HepG2 (cell line): ENCODE data around the gene TLCD1. TPM values are rescaled to one million over a fixed set of nuclear protein-coding genes. Genes with fewer than 3 reads are reported as not detected.

Experiments used
- ARID4A ChIP-seq: sonication (generic); formaldehyde crosslinking; IDR thresholded peaks from 2 replicates; pipeline ENCODE4 v1.5.0; 2020; ENCODE audit warnings: mild to moderate bottlenecking, missing genetic modification reagents, borderline replicate concordance
- CBFB ChIP-seq: sonication (generic); formaldehyde crosslinking; IDR thresholded peaks from 2 replicates; pipeline ENCODE4 v1.4.0; 2020; ENCODE audit warnings: missing genetic modification reagents
- FOXM1 ChIP-seq: sonication (generic); formaldehyde crosslinking; IDR thresholded peaks from 2 replicates; pipeline ENCODE4 v1.5.0; 2020; ENCODE audit warnings: missing genetic modification reagents
- HDAC2 ChIP-seq: sonication (generic); formaldehyde crosslinking; IDR thresholded peaks from 2 replicates; pipeline ENCODE4 v1.4.0; 2020; ENCODE audit warnings: missing genetic modification reagents
- HOXA9 ChIP-seq: sonication (generic); formaldehyde crosslinking; IDR thresholded peaks from 2 replicates; pipeline ENCODE4 v1.8.1; 2022; ENCODE audit warnings: missing genetic modification reagents, mild to moderate bottlenecking, moderate library complexity, borderline replicate concordance
- MBD4 ChIP-seq: IDR thresholded peaks from 2 replicates; pipeline ENCODE4 v1.6.1; 2012; ENCODE audit warnings: low read length, inconsistent platforms, borderline replicate concordance
- MBNL3 ChIP-seq: fragments of 250-450 bp; sonication (Bioruptor Pico); conservative IDR thresholded peaks from 2 replicates; pipeline ENCODE4 v1.8.0; 2022; ENCODE audit warnings: mild to moderate bottlenecking, inconsistent platforms
- MTF1 ChIP-seq: sonication (generic); formaldehyde crosslinking; IDR thresholded peaks from 2 replicates; pipeline ENCODE4 v1.5.0; 2020; ENCODE audit warnings: missing genetic modification reagents
- RAD51 ChIP-seq: fragments of 450-650 bp; IDR thresholded peaks from 2 replicates; pipeline ENCODE4 v1.6.1; 2016; ENCODE audit warnings: borderline replicate concordance
- RORA ChIP-seq: sonication (generic); formaldehyde crosslinking; IDR thresholded peaks from 2 replicates; pipeline ENCODE4 v1.5.0; 2020; ENCODE audit warnings: mild to moderate bottlenecking, missing genetic modification reagents, moderate library complexity
- SRY ChIP-seq: sonication (generic); formaldehyde crosslinking; IDR thresholded peaks from 2 replicates; pipeline ENCODE4 v1.8.0; 2022; ENCODE audit warnings: mild to moderate bottlenecking, missing genetic modification reagents
- ZNF12 ChIP-seq: sonication (generic); formaldehyde crosslinking; IDR thresholded peaks from 2 replicates; pipeline ENCODE4 v1.5.0; 2020; ENCODE audit warnings: missing genetic modification reagents
- ZNF232 ChIP-seq: sonication (generic); formaldehyde crosslinking; IDR thresholded peaks from 2 replicates; pipeline ENCODE4 v1.4.0; 2020; ENCODE audit warnings: missing genetic modification reagents, borderline replicate concordance
- ZNF34 ChIP-seq: sonication (generic); formaldehyde crosslinking; IDR thresholded peaks from 2 replicates; pipeline ENCODE4 v1.4.0; 2020; ENCODE audit warnings: mild to moderate bottlenecking, missing genetic modification reagents, borderline replicate concordance
- ZNF589 ChIP-seq: sonication (generic); formaldehyde crosslinking; conservative IDR thresholded peaks from 2 replicates; pipeline ENCODE4 v1.8.0; 2022; ENCODE audit warnings: mild to moderate bottlenecking, moderate library complexity, missing genetic modification reagents
- ZNF607 ChIP-seq: sonication (generic); formaldehyde crosslinking; IDR thresholded peaks from 2 replicates; pipeline ENCODE4 v1.5.1; 2020; ENCODE audit warnings: missing genetic modification reagents, mild to moderate bottlenecking, borderline replicate concordance
- ZNF687 ChIP-seq: sonication (generic); formaldehyde crosslinking; IDR thresholded peaks from 2 replicates; pipeline ENCODE4 v1.5.1; 2020; ENCODE audit warnings: mild to moderate bottlenecking, missing genetic modification reagents, moderate library complexity
- ZNF720 ChIP-seq: sonication (generic); formaldehyde crosslinking; IDR thresholded peaks from 2 replicates; pipeline ENCODE4 v1.4.0; 2020; ENCODE audit warnings: missing genetic modification reagents
- ZNF772 ChIP-seq: sonication (generic); formaldehyde crosslinking; IDR thresholded peaks from 2 replicates; pipeline ENCODE4 v1.5.0; 2020; ENCODE audit warnings: mild to moderate bottlenecking, missing genetic modification reagents
- ZNF850 ChIP-seq: sonication (generic); formaldehyde crosslinking; conservative IDR thresholded peaks from 2 replicates; pipeline ENCODE4 v1.9.0; 2021; ENCODE audit warnings: mild to moderate bottlenecking, missing genetic modification reagents
- polyA plus RNA-seq, 8 experiments: library from polyadenylated mRNA; depleted of rRNA in 3 of 8; stranded (reverse) in 7 of 8; unstranded in 1 of 8; fragments of >200 nt; fragmentation: Illumina TruSeq in 4 of 8; extraction: Trizol in 4 of 8; gene quantifications; 2 replicates each; pipeline versions ENCODE4 v1.2.1 to v1.2.3, GENCODE V29; 2011 to 2016; ENCODE audit warnings: low read depth in 4 of 8, missing spikeins in 1 of 8, mixed read lengths in 1 of 8; ENCODE audit not compliant: insufficient read depth in 1 of 8
- total RNA-seq, 5 experiments: library from RNA; depleted of rRNA; stranded (reverse); fragments of >200 nt; fragmentation: Illumina TruSeq; extraction: Trizol; gene quantifications; 2 replicates each; pipeline ENCODE4 v1.2.3, GENCODE V29; 2016; ENCODE audit warnings: low read depth in 1 of 5
- TF ChIP-seq, protein P1 (sequence below): sonication (generic); formaldehyde crosslinking; IDR thresholded peaks from 2 replicates; pipeline ENCODE4 v1.8.0; 2022; ENCODE audit warnings: mild to moderate bottlenecking, missing genetic modification reagents, borderline replicate concordance

The TLCD1 gene
- total and polyA plus RNA-seq, 2 of the 13 experiments (the other 11 are each of a cell fraction or from before 2014, with no cell fraction given), result 14.9 to 19.6 TPM

GRCh38 chr17:28750178-28751047 is 24.4 kb upstream of the TLCD1 start (continued):
- TF ChIP-seq ZNF687 (CRISPR knock-in tag) (peak; percentile 68), RAD51 (no peak), MTF1 (no peak), ZNF772 (CRISPR knock-in tag) (no peak), SRY (CRISPR knock-in tag) (no peak), FOXM1 (CRISPR knock-in tag) (no peak), ZNF720 (no peak), ZNF589 (CRISPR knock-in tag) (no peak), HOXA9 (CRISPR knock-in tag) (no peak), CBFB (CRISPR knock-in tag) (no peak), MBD4 (peak; percentile 42; the same call in 1 of the 2 replicates), RORA (CRISPR knock-in tag) (no peak), ZNF34 (CRISPR knock-in tag) (no peak), ZNF12 (CRISPR knock-in tag) (no peak), HDAC2 (CRISPR knock-in tag) (no peak), ZNF607 (CRISPR knock-in tag) (no peak), MBNL3 (CRISPR knock-in tag) (no peak), ZNF232 (CRISPR knock-in tag) (no peak), ZNF850 (CRISPR knock-in tag) (no peak), ARID4A (peak; percentile 54; the same call in 1 of the 2 replicates)
- TF ChIP-seq, protein P1, sequence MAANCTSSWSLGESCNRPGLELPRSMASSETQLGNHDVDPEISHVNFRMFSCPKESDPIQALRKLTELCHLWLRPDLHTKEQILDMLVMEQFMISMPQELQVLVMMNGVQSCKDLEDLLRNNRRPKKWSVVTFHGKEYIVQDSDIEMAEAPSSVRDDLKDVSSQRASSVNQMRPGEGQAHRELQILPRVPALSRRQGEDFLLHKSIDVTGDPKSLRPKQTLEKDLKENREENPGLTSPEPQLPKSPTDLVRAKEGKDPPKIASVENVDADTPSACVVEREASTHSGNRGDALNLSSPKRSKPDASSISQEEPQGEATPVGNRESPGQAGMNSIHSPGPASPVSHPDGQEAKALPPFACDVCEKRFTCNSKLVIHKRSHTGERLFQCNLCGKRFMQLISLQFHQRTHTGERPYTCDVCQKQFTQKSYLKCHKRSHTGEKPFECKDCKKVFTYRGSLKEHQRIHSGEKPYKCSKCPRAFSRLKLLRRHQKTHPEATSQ, result no peak
